GM12892 (cell line): ENCODE measurements around the gene CHL1.

ENCODE experiments used
- POLR2A ChIP-seq: IDR thresholded peaks from 2 replicates; pipeline ENCODE4 v1.6.1; 2011; ENCODE audit warnings: low read depth, low read length, control low read depth
- TAF1 ChIP-seq: IDR thresholded peaks from 2 replicates; pipeline ENCODE4 v1.6.1; 2011; ENCODE audit warnings: low read depth, mild to moderate bottlenecking, control low read depth, low read length, borderline replicate concordance

GRCh38 chr3:299590-300301 is 103.2 kb downstream of the CHL1 start:
- TF ChIP-seq POLR2A (no peak), TAF1 (no peak)
